GM19468 (cell line): ENCODE results near the gene RPL22L1.
"Not testable (repeated sequence)": the region's sequence is repeated elsewhere in the genome, so short reads cannot be mapped to it uniquely, and the experiment has no call there.

Experiments
- ATAC-seq: cut with Tn5 transposase; IDR thresholded peaks from one replicate; pipeline ENCODE4 v1.9.1; 2021; ENCODE audit warnings: mild to moderate bottlenecking, moderate library complexity, moderate number of reproducible peaks; ENCODE audit not compliant: unreplicated experiment; ENCODE audit errors: extremely low read depth

RPL22L1 gene

GRCh38 chr3:170884109-170884930, 14.3 kb upstream of the RPL22L1 start:
- not testable (repeated sequence) for ATAC-seq

GRCh38 chr3:170878688-170879087, 8.7 kb upstream of the RPL22L1 start:
- ATAC-seq: not testable (repeated sequence)

- not testable (repeated sequence) for ATAC-seq
These were observed 7.3 kb upstream of the RPL22L1 start for GRCh38 chr3:170877311-170877710.

- ATAC-seq: no peak
These were observed 6.5 kb upstream of the RPL22L1 start for GRCh38 chr3:170876537-170876936.

- no peak for ATAC-seq
These were observed 780 bp downstream of the RPL22L1 start for GRCh38 chr3:170869239-170869590.

GRCh38 chr3:170868577-170869238, 1.3 kb downstream of the RPL22L1 start:
- no peak for ATAC-seq

- no peak for ATAC-seq
These were observed 2.7 kb downstream of the RPL22L1 start for GRCh38 chr3:170867143-170867937.

- no peak for ATAC-seq
These were observed 3.5 kb downstream of the RPL22L1 start for GRCh38 chr3:170866499-170866898.

GRCh38 chr3:170865209-170866094, 4.5 kb downstream of the RPL22L1 start:
- no peak for ATAC-seq

- no peak for ATAC-seq
These were observed 5.3 kb downstream of the RPL22L1 start for GRCh38 chr3:170864525-170865208.

GRCh38 chr3:170863816-170864215, 6.2 kb downstream of the RPL22L1 start:
- no peak for ATAC-seq

GRCh38 chr3:170862618-170863374, 7.2 kb downstream of the RPL22L1 start:
- no peak for ATAC-seq

GRCh38 chr3:170858599-170858998, 11.4 kb downstream of the RPL22L1 start:
- no peak for ATAC-seq

GRCh38 chr3:170852324-170852723, 17.7 kb downstream of the RPL22L1 start:
- no peak for ATAC-seq

- ATAC-seq: no peak
These were observed 21.6 kb downstream of the RPL22L1 start for GRCh38 chr3:170848292-170848917.

- ATAC-seq: no peak
These were observed 25.6 kb downstream of the RPL22L1 start for GRCh38 chr3:170844377-170844776.

- ATAC-seq: no peak
These were observed 29.6 kb downstream of the RPL22L1 start for GRCh38 chr3:170840291-170840859.
